Measurements from ENCODE around the gene ZNF692.

ZNF692 gene

GRCh38 chr1:248820041-248820585 lies 38.8 kb downstream of the ZNF692 start:
- DNase-seq (ENCODE audit: low spot score), result no peak
- POLR2A ChIA-PET (ENCODE audit: low non-redundant PET), result no interaction called here
- CTCF ChIA-PET, result interaction anchor here (0.7 kb wide), 1 partner anchor 53 kb away, joined by 4 read pairs; no protein-coding TSS in a partner anchor
- TF ChIP-seq CTCF (conservative IDR thresholded peaks at IDR 0.05; ENCODE audit: low read depth), result no peak
- H3K27ac ChIP-seq, result no peak overlapping the region

GRCh38 chr1:248818505-248819374 lies 40.1 kb downstream of the ZNF692 start:
- no peak overlapping the region for H3K27ac ChIP-seq
- no peak for DNase-seq (ENCODE audit: low spot score)
- CTCF ChIA-PET, result interaction anchor here (0.5 kb wide), 1 partner anchor 82 kb away, joined by 3 read pairs; no protein-coding TSS in a partner anchor
- no peak for TF ChIP-seq CTCF (conservative IDR thresholded peaks at IDR 0.05; ENCODE audit: low read depth)
- POLR2A ChIA-PET (ENCODE audit: low non-redundant PET), result interaction anchor here (0.5 kb wide), 1 partner anchor 41 kb away, joined by 3 read pairs; no protein-coding TSS in a partner anchor

- CTCF ChIA-PET, result no interaction called here
- DNase-seq (ENCODE audit: low spot score), result no peak
- POLR2A ChIA-PET (ENCODE audit: low non-redundant PET), result no interaction called here
- H3K27ac ChIP-seq, result no peak overlapping the region
- TF ChIP-seq CTCF (conservative IDR thresholded peaks at IDR 0.05; ENCODE audit: low read depth), result no peak
These were observed 41.8 kb downstream of the ZNF692 start for GRCh38 chr1:248817065-248817464.

- DNase-seq (ENCODE audit: low spot score), result no peak
- ChIA-PET POLR2A (ENCODE audit: low non-redundant PET) (no interaction called here), CTCF (no interaction called here)
- no peak for TF ChIP-seq CTCF (conservative IDR thresholded peaks at IDR 0.05; ENCODE audit: low read depth)
- no peak overlapping the region for H3K27ac ChIP-seq
These were observed 42.6 kb downstream of the ZNF692 start for GRCh38 chr1:248816042-248816851.

- POLR2A ChIA-PET (ENCODE audit: low non-redundant PET), result no interaction called here
- CTCF ChIA-PET, result no interaction called here
- no peak overlapping the region for H3K27ac ChIP-seq
- no peak for TF ChIP-seq CTCF (conservative IDR thresholded peaks at IDR 0.05; ENCODE audit: low read depth)
- no peak for DNase-seq (ENCODE audit: low spot score)
These were observed 43.4 kb downstream of the ZNF692 start for GRCh38 chr1:248815407-248816034.

GRCh38 chr1:248814351-248814750 lies 44.5 kb downstream of the ZNF692 start:
- no peak for TF ChIP-seq CTCF (conservative IDR thresholded peaks at IDR 0.05; ENCODE audit: low read depth)
- CTCF ChIA-PET, result no interaction called here
- H3K27ac ChIP-seq, result no peak overlapping the region
- no peak for DNase-seq (ENCODE audit: low spot score)
- POLR2A ChIA-PET (ENCODE audit: low non-redundant PET), result no interaction called here

Measured in RWPE1 (cell line).